ENCODE measurements around the gene USP19.

Gene USP19

DNA sequence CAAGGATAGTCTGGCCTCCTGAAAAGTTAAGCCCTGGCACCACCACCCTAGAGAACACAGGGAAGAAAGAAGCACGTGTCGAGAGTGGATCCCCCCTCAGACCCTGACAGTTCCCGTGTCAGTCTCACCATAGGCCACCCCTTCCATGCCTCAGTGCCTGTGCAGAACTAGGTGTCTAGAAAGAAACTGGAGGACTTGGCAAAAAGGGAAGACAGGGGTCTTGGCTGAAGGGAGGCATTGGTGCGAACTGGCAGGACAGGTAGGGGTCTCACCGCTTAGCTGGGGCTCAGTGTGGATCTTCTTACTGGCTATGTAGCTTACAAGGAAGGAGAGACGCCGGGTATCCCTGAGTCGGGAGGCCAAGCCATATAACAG, 16.6 kb downstream of the USP19 start:
- in situ Hi-C loops (cut with MboI; ENCODE audit: low sequenced_read_pairs), result no loop called here

DNA sequence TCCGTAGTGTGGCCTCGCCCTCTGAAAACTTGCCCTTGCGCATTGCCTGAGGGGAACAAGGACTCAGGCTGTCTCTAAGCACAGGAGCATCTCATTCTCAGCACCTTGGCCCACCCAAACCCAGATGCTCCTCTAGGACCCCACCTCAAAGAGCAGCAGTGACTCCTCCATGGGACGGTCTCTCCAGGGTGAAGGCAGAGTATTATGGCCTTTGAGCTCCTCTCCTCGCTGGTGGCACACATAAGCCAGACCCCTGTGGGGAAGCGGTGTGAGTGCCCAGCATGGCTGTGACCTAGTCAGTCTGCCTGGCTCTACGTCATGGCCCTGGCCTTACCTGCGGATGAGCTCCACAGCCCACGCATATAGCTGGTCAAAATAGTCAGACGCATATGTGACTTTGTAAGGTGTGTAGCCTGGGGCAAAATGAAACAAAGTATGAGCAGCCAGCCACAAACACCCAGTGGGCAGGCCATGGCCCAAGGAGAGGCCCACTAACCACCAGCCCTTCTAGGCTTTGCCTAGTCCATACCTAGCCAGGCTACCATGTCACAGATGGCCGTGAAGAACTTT, 20.5 kb downstream of the USP19 start:
- in situ Hi-C loops (cut with MboI; ENCODE audit: low sequenced_read_pairs), result no loop called here

DNA sequence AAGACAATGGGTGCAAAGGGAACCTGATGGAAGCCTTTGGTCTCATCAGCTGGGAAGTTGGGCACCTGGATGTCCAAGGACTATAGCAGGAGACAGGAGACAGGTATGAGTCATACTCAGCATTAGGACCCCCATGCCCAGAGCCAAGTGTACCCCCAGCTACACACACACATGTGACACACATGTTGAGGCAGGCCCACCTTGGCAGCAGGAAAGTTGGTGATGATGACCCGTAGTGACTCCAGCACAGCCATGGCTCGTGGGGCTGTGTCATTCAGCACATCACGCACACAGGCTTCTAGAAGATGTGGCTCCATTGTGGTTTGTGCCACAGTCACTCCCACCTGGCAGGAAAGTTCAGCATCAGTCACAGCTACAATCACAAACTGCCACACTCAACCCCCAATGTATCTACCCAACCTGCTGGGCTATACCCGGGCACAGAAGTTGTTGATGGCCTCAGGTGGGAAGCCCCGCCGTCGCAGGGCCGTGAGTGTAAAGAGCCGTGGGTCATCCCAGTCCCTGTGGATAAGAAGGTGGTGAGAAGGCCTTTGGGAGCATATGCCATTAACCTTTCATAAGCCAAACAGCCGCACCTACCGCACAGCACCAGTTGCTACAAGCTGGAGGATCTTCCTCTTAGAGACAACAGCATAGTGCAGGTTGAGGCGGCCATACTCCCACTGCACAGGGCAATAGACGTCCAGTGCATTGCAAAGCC, 21.6 kb downstream of the USP19 start:
- in situ Hi-C loops (cut with MboI; ENCODE audit: low sequenced_read_pairs), result no loop called here

DNA sequence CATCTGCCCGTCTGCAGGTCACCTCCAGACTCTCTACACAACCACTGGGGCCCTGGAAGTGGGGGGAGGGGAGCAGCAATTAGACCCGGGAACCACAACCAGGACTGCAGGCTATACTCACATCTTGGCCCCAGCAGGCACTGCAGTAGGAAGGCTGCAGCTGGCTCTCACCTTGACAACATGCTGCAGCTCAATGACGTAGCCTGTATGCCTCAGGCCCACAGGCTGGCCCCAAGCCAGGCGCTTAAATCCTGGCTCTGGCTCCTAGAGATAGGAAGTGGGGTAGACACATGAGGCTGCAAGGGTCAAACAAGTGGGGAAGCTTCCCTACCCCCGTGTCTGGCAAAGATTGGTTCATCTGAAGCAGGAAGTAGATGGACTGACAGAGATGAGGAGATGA, 22.2 kb downstream of the USP19 start:
- in situ Hi-C loops (cut with MboI; ENCODE audit: low sequenced_read_pairs), result no loop called here

DNA sequence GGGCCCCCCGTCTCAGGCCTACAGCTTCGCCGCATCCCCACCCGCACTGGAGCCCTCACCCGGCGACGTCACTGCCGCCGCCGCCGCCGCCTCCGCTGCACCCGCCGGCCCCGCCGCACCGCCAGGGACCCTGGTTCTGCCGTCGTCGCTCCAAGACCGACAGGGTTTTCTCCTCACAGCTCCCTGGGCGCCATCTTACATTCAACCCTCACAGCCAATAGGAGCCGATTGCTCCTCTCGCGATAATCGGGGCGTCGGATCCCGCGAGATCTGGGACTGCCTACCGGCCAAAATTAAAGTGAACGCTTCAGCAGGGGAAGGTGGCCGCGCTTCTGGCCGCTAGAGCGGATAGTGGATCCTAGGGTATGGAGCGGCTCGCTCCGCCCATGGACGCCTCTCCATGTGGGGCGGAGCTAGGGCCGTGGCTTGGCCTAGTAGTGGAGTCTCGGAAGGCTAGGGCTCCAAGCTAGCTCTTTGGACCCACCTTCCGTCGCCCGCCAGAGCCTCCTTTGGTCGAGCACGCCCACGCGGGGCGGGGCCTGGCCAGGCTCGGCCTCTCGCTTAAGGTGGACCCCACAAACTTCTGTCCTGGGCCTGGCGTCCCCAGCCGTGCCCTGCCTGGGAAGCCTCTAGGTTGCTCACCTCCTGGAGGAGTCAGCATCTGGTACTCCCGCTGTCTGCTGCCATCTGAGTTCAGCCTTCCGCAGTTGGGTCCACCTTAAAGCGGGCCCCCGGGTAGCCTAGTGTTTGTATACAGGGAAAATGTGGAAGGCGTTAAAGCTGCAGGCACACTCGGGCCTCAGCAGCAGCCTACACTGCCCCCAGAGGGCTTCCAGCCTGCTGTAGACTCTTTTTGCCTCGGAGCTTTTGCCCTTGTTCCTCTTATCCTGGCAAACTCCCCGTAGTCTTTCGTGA, 26.5 kb downstream of the USP19 start, which contains the start of gene QRICH1:
Gene QRICH1 (minus strand): TSS at position 219 of the 915 bp plus-strand sequence. CDS start 17,054 bp downstream, outside the sequence.
- in situ Hi-C loops (cut with MboI; ENCODE audit: low sequenced_read_pairs), result no loop called here

DNA sequence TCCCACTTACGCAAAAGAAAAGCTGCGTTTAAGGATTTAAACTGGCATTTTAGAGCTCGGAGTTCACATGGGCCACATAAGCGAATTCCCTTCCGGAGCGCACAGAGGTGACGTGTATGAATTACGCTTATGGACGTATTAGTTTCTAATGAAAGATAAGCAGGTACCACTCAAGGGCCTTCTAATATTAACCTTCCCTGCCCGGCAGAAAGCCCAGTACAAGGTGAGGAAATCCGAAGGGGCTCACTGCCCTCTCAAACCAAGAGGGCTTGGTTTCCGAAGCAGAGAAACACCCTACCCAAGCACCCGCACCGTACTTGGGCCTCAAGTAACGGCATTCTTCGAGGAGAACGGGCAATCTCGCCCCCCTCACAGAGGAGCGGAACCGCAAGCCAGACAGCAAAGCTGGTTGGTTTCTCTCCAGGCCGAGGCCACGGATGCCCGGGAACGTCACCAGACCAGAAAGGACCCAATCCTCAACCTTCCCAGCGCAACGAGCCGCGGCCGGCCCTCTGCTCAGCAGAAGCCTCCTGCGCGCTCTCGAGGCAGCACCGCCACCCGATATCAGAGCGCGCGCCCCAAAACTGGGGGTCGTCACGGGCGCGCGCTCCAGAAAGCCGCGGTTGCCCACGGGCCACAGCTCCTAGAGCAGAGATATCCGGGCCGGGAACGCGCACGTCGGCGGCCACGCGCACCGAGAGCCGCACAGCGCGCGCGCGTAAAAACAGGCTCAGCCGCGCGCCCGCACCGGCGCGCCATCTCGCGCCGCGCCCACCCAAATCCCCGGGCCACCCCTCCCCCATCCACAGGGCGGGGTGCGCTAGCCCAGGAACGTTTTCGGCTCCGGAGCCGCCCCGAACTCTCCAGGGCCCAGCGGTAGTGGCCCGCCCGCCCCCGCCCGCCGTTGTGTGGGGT, 27.4 kb downstream of the USP19 start:
- in situ Hi-C loops (cut with MboI; ENCODE audit: low sequenced_read_pairs), result no loop called here

DNA sequence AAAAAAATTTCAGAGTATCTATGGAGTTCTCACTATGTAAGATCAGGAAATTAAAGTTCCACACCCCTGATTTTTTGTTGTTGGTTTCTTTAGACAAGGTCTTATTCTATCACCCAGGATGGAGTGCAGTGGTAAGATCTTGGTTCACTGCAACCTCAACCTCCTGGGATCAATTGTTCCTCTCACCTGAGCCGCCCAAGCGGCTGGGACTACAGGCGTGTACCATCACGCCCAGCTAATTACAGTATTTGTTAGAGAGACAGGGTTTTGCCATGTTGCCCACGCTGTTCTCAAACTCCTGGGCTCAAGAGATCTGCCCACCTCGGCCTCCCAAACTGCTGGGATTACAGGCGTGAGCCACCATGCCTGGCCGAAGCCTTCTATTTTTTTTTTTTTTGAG, 39.2 kb downstream of the USP19 start:
- in situ Hi-C loops (cut with MboI; ENCODE audit: low sequenced_read_pairs), result no loop called here

DNA sequence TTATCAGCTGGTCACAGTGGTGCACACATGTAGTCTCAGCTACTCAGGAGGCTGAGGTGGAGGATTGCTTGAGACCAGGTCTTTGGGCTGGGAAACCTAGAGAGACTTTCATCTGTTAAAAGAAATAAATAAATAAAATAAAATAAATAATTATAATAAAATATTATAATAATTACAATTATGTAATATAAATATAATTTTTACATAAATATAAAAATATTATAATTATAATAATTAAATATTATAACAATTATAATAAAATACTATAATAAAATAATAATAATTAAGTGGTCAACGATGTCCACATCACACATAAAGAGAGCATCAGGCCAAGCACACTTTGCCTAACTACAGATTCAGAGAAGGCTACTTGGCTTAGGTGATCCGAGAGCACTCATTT, 41.4 kb downstream of the USP19 start:
- in situ Hi-C loops (cut with MboI; ENCODE audit: low sequenced_read_pairs), result no loop called here

DNA sequence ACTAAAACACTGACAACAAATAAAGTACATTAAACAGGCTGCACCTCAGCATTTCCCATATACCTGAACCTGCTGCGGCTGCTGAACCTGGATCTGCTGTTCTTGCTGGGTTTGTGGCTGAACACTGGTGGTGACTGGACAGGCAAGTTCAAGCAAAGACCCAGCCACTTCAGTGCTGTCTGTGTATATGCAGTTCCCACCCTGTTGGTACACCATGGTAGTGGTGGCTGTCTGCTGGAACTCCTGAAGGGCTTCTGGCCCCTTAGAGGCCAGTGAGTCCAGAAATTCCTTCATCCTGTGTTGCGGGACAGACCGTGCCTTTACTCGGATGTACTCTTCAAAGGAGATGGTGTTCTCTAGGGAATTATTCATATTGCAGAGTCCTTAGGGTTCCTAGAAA, 44.0 kb downstream of the USP19 start:
- in situ Hi-C loops (cut with MboI; ENCODE audit: low sequenced_read_pairs), result no loop called here

DNA sequence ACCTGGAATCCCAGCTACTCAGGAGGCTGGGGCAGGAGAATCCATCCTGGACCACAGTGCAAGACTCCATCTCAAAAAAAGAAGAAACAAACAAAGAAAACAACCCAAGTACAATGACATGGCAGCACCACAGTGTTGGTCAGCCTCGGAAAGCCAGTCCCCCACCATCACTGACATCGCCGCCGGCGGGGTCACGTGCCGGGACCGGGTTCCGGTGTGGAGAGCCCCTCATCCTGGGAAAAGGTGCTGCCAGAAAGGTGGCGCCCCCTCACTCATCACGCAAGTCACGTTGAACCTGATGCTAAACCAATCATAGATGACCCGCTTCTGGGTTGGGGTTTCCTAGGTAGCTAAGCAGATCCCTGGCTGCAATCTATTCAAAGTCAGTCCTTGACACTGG, 44.5 kb downstream of the USP19 start:
- in situ Hi-C loops (cut with MboI; ENCODE audit: low sequenced_read_pairs), result no loop called here

All from hTERT RPE-1 (cell line).